HL-60/S4 (cell line): ENCODE results near the gene MEX3C.

Source experiments
- in situ Hi-C: fragments of 300-500 bp; cut with MboI; formaldehyde crosslinking; loops from 2 replicates; pipeline ENCODE4 v1.14.3; 2022; ENCODE audit warnings: low sequenced_read_pairs

Gene MEX3C

GRCh38 chr18:51154431-51155063 lies 42.9 kb downstream of the MEX3C start:
- in situ Hi-C loops: no loop called here

DNA sequence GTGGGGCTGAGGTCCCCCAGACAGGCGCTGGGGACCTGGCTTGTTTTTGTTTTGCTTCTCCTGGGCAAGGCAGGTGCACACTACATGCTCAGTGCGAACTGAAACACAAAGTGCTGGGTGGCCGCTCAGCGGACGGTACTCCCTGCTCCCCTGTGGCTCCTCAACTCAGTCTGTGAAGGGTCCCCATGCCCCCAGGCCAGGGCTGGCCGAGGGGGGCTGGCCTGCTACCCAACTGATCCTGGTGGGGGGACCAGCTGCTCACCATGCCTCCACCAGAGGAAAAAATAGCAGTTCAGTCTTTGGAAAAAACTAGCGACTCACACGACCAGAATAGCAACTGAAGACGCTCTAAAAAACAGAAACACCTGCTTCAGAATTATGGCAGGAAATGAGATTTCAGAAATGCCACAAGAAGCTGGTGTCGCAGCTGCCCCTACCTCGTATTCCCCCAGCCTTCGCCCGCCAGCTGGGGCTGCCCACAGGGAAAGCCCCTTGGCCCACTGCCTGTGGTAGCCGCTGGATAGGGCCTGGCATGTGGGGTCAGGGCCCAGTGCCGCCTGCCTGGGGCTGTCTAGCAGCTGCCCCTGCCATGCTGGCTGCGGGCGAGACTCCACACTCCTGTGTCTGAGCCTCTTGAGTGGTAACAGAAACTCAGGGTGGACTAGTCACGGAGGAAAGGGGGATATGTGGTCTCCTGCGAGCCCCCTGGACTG lies 43.7 kb downstream of the MEX3C start:
- in situ Hi-C loops: no loop called here

DNA sequence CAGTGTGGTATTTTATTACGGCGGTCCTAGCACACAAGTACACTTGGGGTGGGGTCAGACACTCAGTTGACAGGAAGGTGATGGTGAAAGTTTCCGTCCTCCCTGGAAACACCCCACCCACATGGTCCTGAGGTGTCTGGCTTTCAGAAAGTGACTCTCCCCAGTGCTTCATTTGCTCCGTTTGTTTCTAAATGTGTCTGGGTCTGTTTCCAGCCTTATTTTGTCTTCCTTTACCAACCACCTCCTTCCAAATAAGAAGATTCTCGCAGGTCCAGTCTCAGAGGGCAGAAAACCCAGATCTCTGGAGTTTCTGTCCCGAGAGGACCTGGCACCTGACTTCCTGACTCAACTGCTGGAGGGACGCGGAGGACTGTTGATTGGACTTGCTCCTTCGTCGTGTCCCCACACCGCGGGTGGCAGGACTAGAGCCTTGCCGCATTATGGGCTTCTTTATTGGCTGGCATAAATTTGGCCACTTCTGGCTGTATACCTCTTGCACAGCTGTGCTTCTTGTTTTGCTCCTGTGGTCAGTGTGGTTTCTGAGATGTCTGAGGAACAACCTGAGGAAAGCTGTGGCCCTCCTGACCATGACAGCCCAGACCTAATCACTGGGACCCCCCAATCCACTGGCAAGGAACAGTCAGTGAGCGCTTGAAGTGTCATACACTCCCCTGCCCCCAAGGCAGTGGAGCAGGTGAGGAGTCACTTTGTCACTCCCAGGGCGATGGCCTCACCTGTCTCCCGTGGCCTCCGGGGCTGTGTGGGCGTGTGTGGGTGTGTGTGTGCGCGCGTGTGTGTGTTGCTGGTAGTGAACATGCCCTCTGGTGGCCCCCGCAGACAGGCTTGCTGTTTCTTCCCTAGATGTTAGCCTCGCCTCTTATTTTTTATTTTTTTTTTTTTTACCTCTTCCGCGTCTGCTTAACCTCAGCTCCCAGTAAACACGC lies 45.6 kb downstream of the MEX3C start:
- in situ Hi-C loops: no loop called here

DNA sequence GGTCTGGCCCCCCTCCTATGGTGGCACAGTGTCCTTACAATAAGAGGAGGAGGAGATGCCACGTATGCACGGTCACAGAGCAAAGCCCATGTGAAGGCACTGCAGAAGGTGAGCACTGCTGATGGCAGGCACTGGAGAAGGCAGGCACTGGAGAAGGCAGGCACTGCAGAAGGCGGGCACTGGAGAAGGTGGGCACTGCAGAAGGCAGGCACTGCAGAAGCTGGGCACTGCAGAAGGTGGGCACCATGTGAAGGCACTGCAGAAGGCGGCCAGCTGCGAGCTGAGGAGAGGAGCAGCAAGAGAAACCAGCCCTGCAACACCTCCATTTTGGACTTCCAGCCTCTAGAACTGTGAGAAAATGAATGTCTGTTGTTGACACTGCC lies 46.3 kb downstream of the MEX3C start:
- in situ Hi-C loops: no loop called here

- in situ Hi-C loops: no loop called here
Measured at GRCh38 chr18:51150113-51150700, 47.3 kb downstream of the MEX3C start.

GRCh38 chr18:51149670-51150069 lies 47.8 kb downstream of the MEX3C start:
- in situ Hi-C loops: no loop called here

DNA sequence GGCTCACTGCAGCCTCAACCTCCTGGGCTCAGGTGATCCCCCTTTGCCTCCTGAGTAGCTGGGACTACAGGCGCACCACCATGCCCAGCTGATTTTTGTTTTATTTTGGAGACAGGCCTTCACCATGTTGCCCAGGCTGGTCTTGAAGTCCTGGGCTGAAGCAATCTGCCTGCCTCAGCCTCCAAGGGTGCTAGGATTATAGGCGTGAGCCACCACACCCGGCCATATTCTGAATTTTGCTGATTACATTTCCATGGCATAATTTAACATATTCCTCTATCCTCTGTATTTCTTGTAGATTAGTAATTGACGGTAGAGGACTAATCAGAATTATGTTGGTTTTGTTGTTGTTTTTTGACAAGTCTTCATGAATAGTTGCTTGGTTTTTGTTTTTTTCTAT lies 50.6 kb downstream of the MEX3C start:
- in situ Hi-C loops: no loop called here

- in situ Hi-C loops: no loop called here
Measured at GRCh38 chr18:51138936-51139335, 58.5 kb downstream of the MEX3C start.

- in situ Hi-C loops: no loop called here
Measured at GRCh38 chr18:51137891-51138290, 59.6 kb downstream of the MEX3C start.

GRCh38 chr18:51137026-51137729 lies 60.3 kb downstream of the MEX3C start:
- in situ Hi-C loops: no loop called here

- in situ Hi-C loops: no loop called here
Measured at GRCh38 chr18:51135795-51136194, 61.7 kb downstream of the MEX3C start.

DNA sequence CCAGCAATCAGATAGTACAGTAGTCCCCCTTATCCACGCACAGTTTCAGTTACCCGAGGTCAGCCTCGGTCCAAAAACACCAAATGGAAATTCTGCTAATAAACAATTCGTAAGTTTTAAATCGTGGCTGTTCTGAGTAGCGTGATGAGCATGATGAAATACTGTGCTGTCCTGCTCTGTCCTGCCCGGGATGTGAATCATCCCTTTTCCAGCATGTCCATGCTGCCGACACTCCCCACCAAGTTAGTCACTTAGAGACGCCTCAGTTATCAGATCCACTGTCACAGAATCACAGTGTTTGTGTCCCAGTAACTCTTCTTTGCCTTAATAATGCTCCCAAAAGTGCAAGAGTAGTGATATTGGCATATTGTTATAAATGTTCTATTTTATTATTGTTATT lies 62.1 kb downstream of the MEX3C start:
- in situ Hi-C loops: no loop called here

DNA sequence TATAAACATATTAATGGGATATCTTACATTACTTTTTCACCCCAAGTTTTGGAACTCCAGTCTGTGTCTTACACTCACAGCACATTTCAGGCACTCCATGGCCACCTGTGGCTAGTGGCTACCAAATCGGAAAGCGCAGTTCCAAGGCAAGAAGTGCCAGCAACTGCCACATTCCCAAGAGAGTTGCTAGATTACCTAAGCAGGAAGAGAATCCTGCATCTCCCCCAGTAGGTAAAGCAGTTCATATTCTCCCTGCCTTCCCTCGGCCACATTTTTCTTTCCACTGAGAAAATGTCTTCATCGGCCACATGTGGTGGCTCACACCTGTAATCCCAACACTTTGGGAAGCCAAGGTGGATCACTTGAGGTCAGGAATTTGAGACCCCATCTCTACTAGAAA lies 62.8 kb downstream of the MEX3C start:
- in situ Hi-C loops: no loop called here

DNA sequence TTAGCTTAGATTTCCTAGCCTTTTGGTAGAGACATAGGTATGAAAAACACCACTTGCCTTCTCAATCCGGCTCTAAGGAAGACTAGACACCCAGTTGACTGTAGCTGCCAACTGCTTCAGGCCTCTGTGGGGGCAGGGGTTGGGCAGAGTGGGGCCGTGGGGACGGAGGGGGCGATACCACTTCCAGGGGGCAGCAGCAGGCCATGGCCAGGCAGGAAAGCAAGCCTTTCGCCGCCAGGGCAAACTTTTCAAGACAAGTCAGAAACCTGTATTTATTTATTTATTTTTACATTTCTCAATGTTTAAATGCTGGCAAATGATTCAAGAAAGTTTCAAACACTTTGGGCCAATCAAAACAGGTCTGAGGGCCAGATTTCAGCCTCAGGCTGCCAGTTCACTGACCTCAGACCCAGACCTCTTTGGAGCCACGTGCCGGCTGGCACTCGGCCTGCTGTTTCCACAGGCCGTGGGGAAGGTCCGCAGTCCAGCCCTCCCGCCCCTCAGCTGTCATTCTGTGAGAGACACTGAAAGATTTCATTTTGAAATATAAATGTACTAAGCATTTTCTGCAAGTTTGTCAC lies 63.8 kb downstream of the MEX3C start:
- in situ Hi-C loops: no loop called here

- in situ Hi-C loops: no loop called here
Measured at GRCh38 chr18:51132256-51132935, 65.1 kb downstream of the MEX3C start.

DNA sequence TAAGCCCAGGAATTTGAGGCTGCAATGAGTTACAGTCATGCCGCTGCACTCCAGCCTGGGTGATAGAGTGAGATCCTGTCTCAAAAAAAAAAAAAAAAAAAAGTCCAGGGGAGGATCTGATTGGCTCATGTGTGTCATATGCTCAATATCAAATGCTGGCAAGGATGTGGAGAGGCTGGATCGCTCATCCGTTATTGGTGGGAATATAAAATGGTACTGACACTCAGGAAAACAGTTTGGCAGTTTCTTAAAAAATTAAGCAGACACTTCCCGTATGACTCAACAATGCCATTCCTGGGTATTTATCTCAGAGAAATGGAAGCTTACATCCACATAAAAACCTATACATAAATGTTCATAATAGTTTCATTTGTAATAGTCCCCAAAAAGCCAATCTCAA lies 68.9 kb downstream of the MEX3C start:
- in situ Hi-C loops: no loop called here

DNA sequence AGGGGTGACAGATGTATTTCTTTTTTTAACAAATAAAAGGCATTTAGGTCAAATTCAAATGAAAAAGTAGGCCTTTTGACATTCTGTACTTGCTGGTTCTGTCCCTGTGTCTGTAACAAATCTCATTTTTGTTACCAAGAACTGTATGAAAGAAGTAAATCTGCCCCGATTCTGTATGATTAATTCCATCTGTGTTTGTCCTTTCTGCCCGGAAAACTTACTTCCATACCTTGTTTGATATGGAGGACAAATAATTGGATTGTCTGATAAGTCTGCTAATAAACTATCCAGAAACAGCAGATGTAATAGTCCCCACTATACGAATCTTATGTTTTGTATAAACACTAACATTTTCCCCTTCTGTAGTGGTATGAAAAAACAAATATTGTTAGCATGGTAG lies 69.8 kb downstream of the MEX3C start:
- in situ Hi-C loops: no loop called here

GRCh38 chr18:51125976-51126375 lies 71.5 kb downstream of the MEX3C start:
- in situ Hi-C loops: no loop called here
